OCI-LY3 (cell line): Measurements from ENCODE around the gene PLSCR4.

Experiments used
- CTCF ChIP-seq: fragments of 200-600, 300-600 bp; sonication (generic); IDR thresholded peaks from 2 replicates; pipeline ENCODE4 v1.5.1; 2014; ENCODE audit warnings: antibody characterized with exemption, low read length, low read depth
- EZH2phosphoT487 ChIP-seq: fragments of 200-600 bp; shearing (Covaris generic); IDR thresholded peaks from 2 replicates; pipeline ENCODE4 v1.6.1; 2018; ENCODE audit warnings: antibody characterized with exemption, mixed run types, low read depth

DNA sequence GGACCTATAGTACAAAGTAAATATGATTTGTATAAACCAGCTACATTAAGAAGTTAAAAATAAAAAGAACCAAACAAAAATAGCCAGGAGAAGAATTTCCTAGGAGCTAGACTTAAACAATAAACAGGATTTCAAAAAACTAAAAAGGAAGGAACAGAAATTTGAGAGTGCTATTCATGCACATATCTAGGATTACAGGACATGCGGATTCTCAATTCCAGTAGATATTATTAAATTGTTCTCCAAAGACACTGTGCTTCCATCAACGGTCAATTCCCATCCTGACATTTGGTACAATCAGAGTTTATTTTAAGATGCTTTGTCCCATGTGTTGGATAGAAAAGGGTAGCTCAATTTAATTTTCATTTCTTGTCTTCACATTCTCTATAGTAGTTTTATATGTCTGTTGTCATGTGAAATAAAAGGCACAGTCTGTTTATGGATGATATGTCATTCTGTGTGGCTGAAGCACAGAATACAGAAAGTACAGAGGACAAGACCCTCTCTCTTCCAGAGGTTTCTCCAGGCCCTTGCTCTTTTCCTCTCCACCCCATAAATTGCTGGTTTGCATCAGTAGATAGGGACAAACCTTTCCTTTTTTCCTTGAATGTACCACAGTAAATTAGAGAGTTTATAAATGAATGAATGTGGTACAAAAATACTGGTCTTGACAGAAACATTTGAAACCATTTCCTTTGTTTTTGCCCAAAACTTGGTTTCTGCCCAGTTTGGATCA, 93.4 kb downstream of the PLSCR4 start:
- TF ChIP-seq CTCF (no peak), EZH2phosphoT487 (no peak)
